ENCODE data around the gene LSM7. TPM values are rescaled to one million over a fixed set of nuclear protein-coding genes. Genes with fewer than 3 reads are reported as not detected.

The LSM7 gene
- total and polyA plus RNA-seq, 2 of the 13 experiments (the other 11 are each of a cell fraction or from before 2014, with no cell fraction given), result 140 to 205 TPM

DNA sequence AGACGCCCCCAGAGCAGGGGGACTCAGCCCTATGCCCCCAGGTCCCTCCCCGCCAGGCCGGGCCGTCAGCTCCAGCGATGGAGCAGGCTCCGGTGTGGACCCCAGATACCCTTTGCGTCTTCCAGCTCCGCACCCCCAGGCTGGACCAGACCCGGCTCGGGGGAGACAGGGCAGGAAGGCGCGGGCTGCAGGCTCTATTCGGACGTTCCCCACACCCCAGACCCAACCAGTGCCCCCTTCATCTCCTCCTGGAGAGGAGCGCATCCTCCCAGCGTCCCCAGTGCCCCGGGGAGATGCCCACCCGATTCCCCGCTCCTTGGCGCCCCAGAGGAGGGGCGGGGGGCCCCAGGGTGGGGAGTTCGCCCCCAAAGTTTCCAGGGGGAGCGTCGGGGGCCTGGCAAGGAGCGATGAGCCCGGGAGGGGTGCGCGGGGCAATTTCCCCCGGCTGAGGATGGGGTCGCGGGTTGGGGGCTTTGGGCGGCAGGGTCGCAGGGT is 20.8 kb downstream of the LSM7 start:
- no peak overlapping the region for H2AFZ ChIP-seq (ENCODE audit: low read length)
- ChIA-PET CTCF (ENCODE audit: low intra/inter-chr PET ratio, low total read pairs) (no interaction called here), POLR2A (no interaction called here)
- H3K9me3 ChIP-seq (ENCODE audit: low read length), result no peaks in the 10 kb centered on the region
- no peaks in the 10 kb centered on the region for H4K20me1 ChIP-seq (ENCODE audit: insufficient read depth, low read length)
- peaks cover 32% of the 10 kb centered on the region for H3K4me1 ChIP-seq (ENCODE audit: insufficient read depth, low read length)
- no peaks in the 10 kb centered on the region for H3K36me3 ChIP-seq (replicated peaks in 1 of 2; ENCODE audit: control insufficient read depth in 1 of 2, insufficient read depth in 2 of 2, low read length in 2 of 2)
- intact Hi-C loops (cut with micrococcal nuclease; ENCODE audit: unreplicated experiment), result no loop called here
- no peak overlapping the region for H3K9ac ChIP-seq (ENCODE audit: insufficient read depth, low read depth, low read length)
- H3K27me3 ChIP-seq (ENCODE audit: control insufficient read depth in 1 of 2, insufficient read depth in 2 of 2, low read length in 2 of 2), result peaks cover 8 to 64% of the 10 kb centered on the region in 2 experiments
- no TSS peak for BruUV-seq (replicated peaks)
- no peak for ATAC-seq
- no peak overlapping the region for H3K4me2 ChIP-seq (ENCODE audit: low read depth, low read length)
- H3K79me2 ChIP-seq (ENCODE audit: insufficient read depth, low read length), result no peaks in the 10 kb centered on the region
- TF ChIP-seq ZNF460 (CRISPR knock-in tag; IDR thresholded peaks at IDR 0.05; ENCODE audit: borderline replicate concordance) (no peak), ZNF570 (CRISPR knock-in tag; IDR thresholded peaks at IDR 0.05; ENCODE audit: borderline replicate concordance) (no peak), ARHGAP35 (CRISPR knock-in tag; IDR thresholded peaks at IDR 0.05; ENCODE audit: borderline replicate concordance) (no peak), DMAP1 (CRISPR knock-in tag; IDR thresholded peaks at IDR 0.05) (no peak), NCOA1 (CRISPR knock-in tag; IDR thresholded peaks at IDR 0.05) (no peak), JUNB (CRISPR knock-in tag; IDR thresholded peaks at IDR 0.05; ENCODE audit: borderline replicate concordance) (no peak), FOXP1 (IDR thresholded peaks at IDR 0.05) (no peak), FOXP1 (CRISPR knock-in tag; IDR thresholded peaks at IDR 0.05) (no peak), SAP130 (CRISPR knock-in tag; IDR thresholded peaks at IDR 0.05; ENCODE audit: low read depth) (no peak), ZSCAN12 (CRISPR knock-in tag; IDR thresholded peaks at IDR 0.05) (no peak), EED (CRISPR knock-in tag; IDR thresholded peaks at IDR 0.05) (no peak), PHF8 (CRISPR knock-in tag; IDR thresholded peaks at IDR 0.05) (no peak), ZNF224 (CRISPR knock-in tag; IDR thresholded peaks at IDR 0.05) (no peak), THAP11 (CRISPR knock-in tag; IDR thresholded peaks at IDR 0.05) (no peak), ZNF496 (CRISPR knock-in tag; IDR thresholded peaks at IDR 0.05; ENCODE audit: insufficient replicate concordance) (no peak), NCOA2 (CRISPR knock-in tag; IDR thresholded peaks at IDR 0.05) (no peak), EEA1 (CRISPR knock-in tag; IDR thresholded peaks at IDR 0.05; ENCODE audit: borderline replicate concordance) (no peak), THYN1 (CRISPR knock-in tag; IDR thresholded peaks at IDR 0.05; ENCODE audit: borderline replicate concordance, low read depth) (no peak)
- TF ChIP-seq, protein P1, sequence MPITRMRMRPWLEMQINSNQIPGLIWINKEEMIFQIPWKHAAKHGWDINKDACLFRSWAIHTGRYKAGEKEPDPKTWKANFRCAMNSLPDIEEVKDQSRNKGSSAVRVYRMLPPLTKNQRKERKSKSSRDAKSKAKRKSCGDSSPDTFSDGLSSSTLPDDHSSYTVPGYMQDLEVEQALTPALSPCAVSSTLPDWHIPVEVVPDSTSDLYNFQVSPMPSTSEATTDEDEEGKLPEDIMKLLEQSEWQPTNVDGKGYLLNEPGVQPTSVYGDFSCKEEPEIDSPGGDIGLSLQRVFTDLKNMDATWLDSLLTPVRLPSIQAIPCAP (CRISPR knock-in tag; IDR thresholded peaks at IDR 0.05; ENCODE audit: low read depth), result no peak
- TF ChIP-seq, protein P2, sequence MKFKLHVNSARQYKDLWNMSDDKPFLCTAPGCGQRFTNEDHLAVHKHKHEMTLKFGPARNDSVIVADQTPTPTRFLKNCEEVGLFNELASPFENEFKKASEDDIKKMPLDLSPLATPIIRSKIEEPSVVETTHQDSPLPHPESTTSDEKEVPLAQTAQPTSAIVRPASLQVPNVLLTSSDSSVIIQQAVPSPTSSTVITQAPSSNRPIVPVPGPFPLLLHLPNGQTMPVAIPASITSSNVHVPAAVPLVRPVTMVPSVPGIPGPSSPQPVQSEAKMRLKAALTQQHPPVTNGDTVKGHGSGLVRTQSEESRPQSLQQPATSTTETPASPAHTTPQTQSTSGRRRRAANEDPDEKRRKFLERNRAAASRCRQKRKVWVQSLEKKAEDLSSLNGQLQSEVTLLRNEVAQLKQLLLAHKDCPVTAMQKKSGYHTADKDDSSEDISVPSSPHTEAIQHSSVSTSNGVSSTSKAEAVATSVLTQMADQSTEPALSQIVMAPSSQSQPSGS (CRISPR knock-in tag; IDR thresholded peaks at IDR 0.05), result no peak
- FAIRE-seq, result no peak
- DNase-seq (ENCODE audit: low spot score), result no peak
- H3K27ac ChIP-seq (ENCODE audit: extremely low read length, insufficient read depth, low read length), result no peak overlapping the region
- no peak overlapping the region for H3K4me3 ChIP-seq (replicated peaks in 1 of 3; ENCODE audit: insufficient read depth in 1 of 3, low read depth in 2 of 3, low read length in 3 of 3)
- in situ Hi-C loops (cut with HindIII; ENCODE audit: extremely low pct_ligation_motif_present, low pct_unique_long_range_greater_than_20kb), result no loop called here
- WGBS (ENCODE audit: low lambda C conversion rate), result 66% methylated on average over 17 of the region's 33 CpGs

Data from HepG2 (cell line).